ENCODE results near the gene FOXS1.

DNA sequence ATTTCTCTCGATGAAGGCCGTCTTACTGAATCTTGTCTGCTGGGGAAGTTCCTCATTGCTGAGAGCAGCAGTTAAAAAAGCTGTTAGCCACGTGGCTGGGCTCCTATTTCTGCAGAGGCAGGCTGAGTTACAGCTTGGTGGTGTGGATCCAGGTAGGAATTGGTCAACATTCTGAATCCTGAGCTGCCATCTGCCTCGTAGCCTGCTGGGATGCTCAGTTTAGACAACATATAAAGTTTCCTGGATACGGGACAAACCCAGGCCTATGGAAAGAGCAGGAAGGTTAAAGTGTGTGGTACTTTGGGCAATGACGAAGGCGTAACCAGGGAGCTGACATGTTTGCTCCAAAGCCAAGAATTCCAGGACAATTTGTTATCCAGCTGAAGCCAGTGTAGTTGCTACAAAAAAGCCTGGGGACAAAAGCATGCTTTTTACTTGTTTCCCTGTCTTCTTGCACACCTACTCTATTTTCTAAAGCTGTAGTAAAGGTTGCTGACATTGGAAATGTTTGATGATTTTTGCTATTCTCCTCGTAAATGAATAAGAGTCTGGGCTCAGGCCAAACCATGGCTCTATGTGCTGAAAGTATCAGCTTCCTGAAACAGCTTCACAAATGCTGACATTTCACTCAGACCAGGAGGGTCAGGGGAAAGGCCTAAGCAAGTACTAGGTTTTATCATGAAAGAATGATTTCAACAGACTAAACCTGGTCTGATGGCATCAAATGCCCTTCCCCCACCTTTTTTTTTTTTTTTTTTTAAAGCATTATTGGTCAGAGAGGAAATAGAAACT lies 38.6 kb downstream of the FOXS1 start:
- TF ChIP-seq, protein P1, sequence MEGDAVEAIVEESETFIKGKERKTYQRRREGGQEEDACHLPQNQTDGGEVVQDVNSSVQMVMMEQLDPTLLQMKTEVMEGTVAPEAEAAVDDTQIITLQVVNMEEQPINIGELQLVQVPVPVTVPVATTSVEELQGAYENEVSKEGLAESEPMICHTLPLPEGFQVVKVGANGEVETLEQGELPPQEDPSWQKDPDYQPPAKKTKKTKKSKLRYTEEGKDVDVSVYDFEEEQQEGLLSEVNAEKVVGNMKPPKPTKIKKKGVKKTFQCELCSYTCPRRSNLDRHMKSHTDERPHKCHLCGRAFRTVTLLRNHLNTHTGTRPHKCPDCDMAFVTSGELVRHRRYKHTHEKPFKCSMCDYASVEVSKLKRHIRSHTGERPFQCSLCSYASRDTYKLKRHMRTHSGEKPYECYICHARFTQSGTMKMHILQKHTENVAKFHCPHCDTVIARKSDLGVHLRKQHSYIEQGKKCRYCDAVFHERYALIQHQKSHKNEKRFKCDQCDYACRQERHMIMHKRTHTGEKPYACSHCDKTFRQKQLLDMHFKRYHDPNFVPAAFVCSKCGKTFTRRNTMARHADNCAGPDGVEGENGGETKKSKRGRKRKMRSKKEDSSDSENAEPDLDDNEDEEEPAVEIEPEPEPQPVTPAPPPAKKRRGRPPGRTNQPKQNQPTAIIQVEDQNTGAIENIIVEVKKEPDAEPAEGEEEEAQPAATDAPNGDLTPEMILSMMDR (IDR thresholded peaks at IDR 0.05; ENCODE audit: low read depth, low read length, poor library complexity, severe bottlenecking): no peak
- no peak for TF ChIP-seq EZH2phosphoT487 (IDR thresholded peaks at IDR 0.05; ENCODE audit: borderline replicate concordance, low read length)
